Heart right ventricle (tissue), 16 donors: ENCODE measurements around the gene DARS1. TPM values are rescaled to one million over a fixed set of nuclear protein-coding genes. Genes with fewer than 3 reads are reported as not detected.

Experiments used
- ATAC-seq, 8 donors: fragments of 200-7000 bp; cut with Tn5 transposase; one replicate each; pipeline ENCODE4 v1.9.1; 2020; ENCODE audit warnings: mild to moderate bottlenecking in 8 of 8, moderate library complexity in 8 of 8, moderate number of reproducible peaks in 1 of 8
- DNase-seq, 2 donors: peaks; one replicate each; pipeline ENCODE4 v3.0.0-alpha.2; 2020
- H3K27ac ChIP-seq, 10 donors: fragments of 200-600 bp; sonication (generic) in 2 of 10; one replicate each; pipeline versions ENCODE4 v1.5.0 to v1.8.0; 2020 to 2022; ENCODE audit warnings: mild to moderate bottlenecking in 3 of 10
- H3K27me3 ChIP-seq, 7 donors: fragments of 200-600 bp; one replicate each; pipeline ENCODE4 v1.8.0; 2021 to 2022; ENCODE audit warnings: mild to moderate bottlenecking in 2 of 7
- H3K36me3 ChIP-seq, 9 donors: fragments of 200-600 bp; sonication (generic) in 1 of 9; one replicate each; pipeline versions ENCODE4 v1.5.0 to v1.8.0; 2020 to 2022; ENCODE audit warnings: mild to moderate bottlenecking in 2 of 9
- H3K4me1 ChIP-seq, 9 donors: fragments of 200-600 bp; sonication (generic) in 1 of 9; one replicate each; pipeline versions ENCODE4 v1.5.0 to v1.8.0; 2020 to 2022; ENCODE audit warnings: mild to moderate bottlenecking in 4 of 9
- H3K4me3 ChIP-seq, 10 donors: fragments of 200-600 bp; sonication (generic) in 2 of 10; one replicate each; pipeline versions ENCODE4 v1.5.0 to v1.8.0; 2020 to 2022; ENCODE audit warnings: mild to moderate bottlenecking in 7 of 10, moderate library complexity in 2 of 10
- H3K9me3 ChIP-seq, 11 donors: fragments of 200-600 bp in 10 of 11; sonication (generic) in 2 of 11; one replicate each; pipeline versions ENCODE4 v1.5.0 to v1.8.0; 2013 to 2022; ENCODE audit warnings: mild to moderate bottlenecking in 2 of 11, control low read depth in 1 of 11, moderate library complexity in 1 of 11
- WGBS, 2 donors: extraction: QIAGEN DNeasy Blood & Tissue Kit; methylation state at CpG; one replicate each; pipeline ENCODE4 v1.1.7; 2013; ENCODE audit warnings: inconsistent platforms in 1 of 2; 5-methylcytosine and 5-hydroxymethylcytosine counted together
- intact Hi-C, 10 donors: fragments of 100-400 bp; cut with DNase I; formaldehyde crosslinking; loops; one replicate each; pipeline versions ENCODE4 v1.11.1 to v1.14.2; 2022
- polyA plus RNA-seq, 2 donors: library from polyadenylated mRNA; stranded (reverse); fragments of 200-250 nt; gene quantifications; one replicate each; pipeline ENCODE4 v1.2.3, GENCODE V29; 2013
- total RNA-seq, 10 donors: library from RNA; stranded (reverse); fragmentation: NEBNext Ultra II Directional in 3 of 10; extraction: Animal tissue kit (Norgen Biotek cat#: 25700) in 3 of 10; gene quantifications; one replicate each; pipeline versions ENCODE4 v1.2.1 to v1.2.4, GENCODE V29; 2021 to 2023
- TF ChIP-seq, protein P1 (sequence below), 9 donors: fragments of 200-600 bp; sonication (generic) in 2 of 9; IDR thresholded peaks; one replicate each; pipeline versions ENCODE4 v1.5.0 to v1.8.0; 2021 to 2022; ENCODE audit warnings: antibody characterized with exemption in 9 of 9, mild to moderate bottlenecking in 5 of 9, moderate library complexity in 1 of 9
- donor health status: Arrhythmogenic right ventricular cardiomyopathy.
- donor health status: ischemic (EF 13 %, LVEDD 7.1; RV severe dilation, severe dysfunction).
- donor health status: healthy with polysubstance abuse.
- donor health status: DM: no; HTN: yes; CAD: no.
- donor health status: DM: no; HTN: no; CAD: no.
- donor health status: ischemic (EF 25% LVEDD 6.9; RV normal size, moderate dysfunction).
- donor health status: ischemic (EF 25% LVEDD 5.7; RV mildly dilated, moderate dysfunction).
- donor health status: healthy.
- donor health status: DM: yes; HTN: yes; CAD: no.
- donor health status: Ischemic cardiomyopathy.
- donor health status: ischemic (EF 35%, LVEDD 5.7; RV mildly dilated, moderate dysfunction).
- donor health status: nonischemic (EF 11% LVEDD 7.7; RV severe dilation, severe dysfunction).
- donor health status: DM: yes; HTN: yes; CAD: no.
- donor health status: PGD.
- donor health status: ischemic (EF 29% LVEDD 5.4; RV normal size, mild dysfunction).
- donor health status: nonischemic (EF 23%, LVEDD 6.1; RV moderate dilation, normal function).

Gene DARS1
- total and polyA plus RNA-seq, 12 donors = 47.8 to 136 (median 65.7) TPM

DNA sequence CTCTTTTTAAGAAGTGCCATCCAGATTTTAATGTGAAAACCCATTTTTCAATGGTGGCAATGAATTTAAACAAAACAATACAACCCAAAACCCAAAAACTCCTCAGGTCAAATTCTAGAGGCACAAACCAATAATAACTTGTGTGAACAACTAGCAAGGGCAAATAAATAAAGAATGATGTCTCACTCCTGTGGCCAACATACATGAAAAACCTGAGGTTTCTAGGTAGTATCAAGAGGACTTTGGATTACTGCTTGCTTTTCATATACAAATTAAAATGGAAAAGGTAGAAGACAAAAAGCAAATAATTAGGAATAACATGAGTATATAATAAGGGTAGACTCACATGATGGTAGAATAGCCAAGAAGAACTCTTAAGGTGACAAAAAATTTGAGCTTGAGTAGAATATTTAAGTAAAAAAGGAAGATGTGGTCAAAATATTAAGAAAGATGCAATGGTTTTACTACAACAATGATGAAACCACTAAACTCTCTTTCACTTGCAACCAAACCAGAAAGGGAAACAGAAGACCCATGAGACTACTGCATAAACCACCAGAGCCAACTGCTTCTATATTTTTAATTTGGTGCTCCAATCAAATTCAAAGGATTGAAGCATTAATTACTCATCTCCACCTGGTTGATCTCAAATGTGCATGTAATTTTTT is 53.5 kb downstream of the DARS1 start:
- intact Hi-C loops = no loop called here
- ATAC-seq = no peak
- DNase-seq = no peak
- Histone ChIP-seq H3K27me3 (no peaks in the 10 kb centered on the region), H3K9me3 (no peaks in the 10 kb centered on the region), H3K36me3 (peaks cover 0 to 75% (median 19%) of the 10 kb centered on the region in 9 donors), H3K4me1 (peaks cover 0 to 14% (median 0%) of the 10 kb centered on the region in 9 donors), H3K27ac (no peak overlapping the region), H3K4me3 (no peak overlapping the region)
- TF ChIP-seq, protein P1, sequence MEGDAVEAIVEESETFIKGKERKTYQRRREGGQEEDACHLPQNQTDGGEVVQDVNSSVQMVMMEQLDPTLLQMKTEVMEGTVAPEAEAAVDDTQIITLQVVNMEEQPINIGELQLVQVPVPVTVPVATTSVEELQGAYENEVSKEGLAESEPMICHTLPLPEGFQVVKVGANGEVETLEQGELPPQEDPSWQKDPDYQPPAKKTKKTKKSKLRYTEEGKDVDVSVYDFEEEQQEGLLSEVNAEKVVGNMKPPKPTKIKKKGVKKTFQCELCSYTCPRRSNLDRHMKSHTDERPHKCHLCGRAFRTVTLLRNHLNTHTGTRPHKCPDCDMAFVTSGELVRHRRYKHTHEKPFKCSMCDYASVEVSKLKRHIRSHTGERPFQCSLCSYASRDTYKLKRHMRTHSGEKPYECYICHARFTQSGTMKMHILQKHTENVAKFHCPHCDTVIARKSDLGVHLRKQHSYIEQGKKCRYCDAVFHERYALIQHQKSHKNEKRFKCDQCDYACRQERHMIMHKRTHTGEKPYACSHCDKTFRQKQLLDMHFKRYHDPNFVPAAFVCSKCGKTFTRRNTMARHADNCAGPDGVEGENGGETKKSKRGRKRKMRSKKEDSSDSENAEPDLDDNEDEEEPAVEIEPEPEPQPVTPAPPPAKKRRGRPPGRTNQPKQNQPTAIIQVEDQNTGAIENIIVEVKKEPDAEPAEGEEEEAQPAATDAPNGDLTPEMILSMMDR (IDR thresholded peaks at IDR 0.05) = no peak

DNA sequence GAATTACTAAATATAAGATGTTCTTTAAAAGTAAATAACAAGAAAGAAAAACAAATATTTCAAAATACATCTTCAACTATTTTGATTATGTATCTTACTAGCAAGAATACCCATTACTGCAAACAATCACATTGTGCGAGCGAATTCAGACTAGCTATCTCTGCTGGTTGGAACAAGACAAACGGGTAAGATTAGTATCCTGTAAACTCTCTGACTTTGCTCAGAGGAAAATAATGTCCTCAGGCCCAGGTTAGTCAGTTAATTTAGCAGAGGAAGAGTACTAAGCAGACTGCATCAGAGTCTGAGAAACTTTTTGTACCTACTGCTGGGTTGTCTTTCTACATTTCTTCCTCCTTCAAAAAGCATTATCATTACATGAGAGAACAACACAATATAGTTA is 58.8 kb downstream of the DARS1 start:
- ATAC-seq (no peak), DNase-seq (no peak)
- Histone ChIP-seq H3K27ac (no peak overlapping the region), H3K4me3 (no peak overlapping the region), H3K4me1 (peaks cover 0 to under 1% (median 0%) of the 10 kb centered on the region in 9 donors), H3K36me3 (peaks cover 0 to 94% (median 15%) of the 10 kb centered on the region in 9 donors), H3K27me3 (no peaks in the 10 kb centered on the region), H3K9me3 (no peaks in the 10 kb centered on the region)
- TF ChIP-seq, protein P1 (IDR thresholded peaks at IDR 0.05) = no peak
- 95 to 97% methylated on average over 3 of the region's 3 CpGs for WGBS, 2 donors
- intact Hi-C loops = no loop called here

DNA sequence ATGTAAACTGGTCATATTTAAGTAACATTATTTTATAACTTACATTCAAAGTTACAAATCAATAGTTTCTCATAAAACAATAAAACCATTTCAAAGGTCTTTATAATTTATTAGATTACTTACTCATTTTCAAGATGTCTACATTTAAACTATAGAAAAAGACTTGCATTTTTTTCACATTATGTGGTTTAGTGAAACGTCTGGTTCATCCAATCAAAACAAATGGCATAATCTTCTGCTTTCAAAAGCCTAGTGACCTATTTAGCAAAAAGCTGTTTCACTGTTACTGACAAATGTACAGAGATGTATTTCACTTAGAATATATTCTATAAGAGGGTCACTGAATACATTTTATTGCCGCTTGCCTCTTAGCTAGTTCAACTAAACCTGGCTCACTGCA is 59.9 kb downstream of the DARS1 start:
- intact Hi-C loops = no loop called here
- Histone ChIP-seq H3K27me3 (no peaks in the 10 kb centered on the region), H3K36me3 (peaks cover 0 to 94% (median 15%) of the 10 kb centered on the region in 9 donors), H3K4me1 (no peaks in the 10 kb centered on the region), H3K4me3 (no peak overlapping the region), H3K27ac (no peak overlapping the region), H3K9me3 (no peaks in the 10 kb centered on the region)
- ATAC-seq = no peak
- TF ChIP-seq, protein P1 (IDR thresholded peaks at IDR 0.05) = no peak
- DNase-seq = no peak
- WGBS, 2 donors = 78 to 79% methylated on average over 2 of the region's 2 CpGs

DNA sequence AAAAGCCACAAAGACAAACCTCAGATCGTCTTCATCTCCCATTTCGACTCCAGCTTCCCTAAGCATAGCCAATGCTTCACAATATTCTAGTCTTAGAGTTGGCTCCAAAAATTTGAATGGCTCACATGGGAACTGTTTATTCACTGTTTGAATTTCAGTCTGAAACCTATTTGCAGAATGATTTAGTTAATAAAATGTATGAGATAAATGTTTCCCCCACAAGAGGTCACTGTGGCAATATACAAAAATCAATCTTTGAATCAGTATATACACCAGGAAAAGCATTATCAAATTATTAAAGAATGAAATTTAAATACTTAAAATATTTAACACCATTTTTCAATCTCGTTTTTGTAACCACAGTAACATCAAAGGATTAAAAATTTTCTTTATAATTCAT is 69.2 kb downstream of the DARS1 start:
- Histone ChIP-seq H3K36me3 (peaks cover 0 to 82% (median 12%) of the 10 kb centered on the region in 9 donors), H3K9me3 (no peaks in the 10 kb centered on the region), H3K4me1 (no peaks in the 10 kb centered on the region), H3K27ac (peak overlapping the region in 1 of 10 donors; percentile 5), H3K4me3 (no peak overlapping the region), H3K27me3 (no peaks in the 10 kb centered on the region)
- intact Hi-C loops = loop anchor here in 5 of 10 donors (2.0 to 10.0 kb wide), 4 partner anchors 199 to 1919 kb away; partner anchors contain the start of gene CXCR4 (in 2 of the 5)
- ATAC-seq (no peak), DNase-seq (no peak)
- TF ChIP-seq, protein P1 (IDR thresholded peaks at IDR 0.05) = peak; percentile 21 to 71 (median 55)
- WGBS, 2 donors = 60 to 66% methylated on average over 3 of the region's 3 CpGs
